Peyer's patch (tissue), 4 donors: Measurements from ENCODE around the gene CCDC73.

Experiments
- CTCF ChIP-seq, 6 experiments: fragments of 450-650 bp in 4 of 6; fragments of 200-600 bp in 2 of 6; sonication (generic) in 1 of 6; IDR thresholded peaks; one replicate each; pipeline ENCODE4 v1.5.1; 2017 to 2019; ENCODE audit warnings: antibody characterized with exemption in 6 of 6, mild to moderate bottlenecking in 3 of 6, moderate library complexity in 1 of 6
- POLR2A ChIP-seq, 2 donors: fragments of 450-650 bp; IDR thresholded peaks; one replicate each; pipeline ENCODE4 v1.5.1; 2017; ENCODE audit warnings: antibody characterized with exemption in 2 of 2, mild to moderate bottlenecking in 2 of 2, moderate library complexity in 2 of 2

- TF ChIP-seq CTCF (IDR thresholded peaks at IDR 0.05) = no peak
- TF ChIP-seq POLR2A (IDR thresholded peaks at IDR 0.05) = no peak
These were observed 27.6 kb upstream of the CCDC73 start for GRCh38 chr11:32821917-32822560.
